Suprapubic skin (tissue), 4 donors: ENCODE data around the gene KCNG3. TPM values are rescaled to one million over a fixed set of nuclear protein-coding genes. Genes with fewer than 3 reads are reported as not detected.

Source experiments
- DNase-seq, 2 donors: peaks; one replicate each; pipeline ENCODE4 v3.0.0-alpha.2; 2019; ENCODE audit warnings: low spot score in 2 of 2
- H3K27ac ChIP-seq: fragments of 200-600 bp; sonication (generic); one replicate; pipeline ENCODE4 v1.5.1; 2019
- H3K27me3 ChIP-seq: fragments of 200-600 bp; sonication (generic); one replicate; pipeline ENCODE4 v1.5.1; 2019
- H3K36me3 ChIP-seq: fragments of 200-600 bp; sonication (generic); one replicate; pipeline ENCODE4 v1.5.1; 2019
- H3K4me1 ChIP-seq: fragments of 200-600 bp; sonication (generic); one replicate; pipeline ENCODE4 v1.5.1; 2019
- H3K4me3 ChIP-seq: fragments of 200-600 bp; sonication (generic); one replicate; pipeline ENCODE4 v1.5.1; 2019; ENCODE audit warnings: mild to moderate bottlenecking
- H3K9me3 ChIP-seq: fragments of 200-600 bp; sonication (generic); one replicate; pipeline ENCODE4 v1.5.1; 2019
- EP300 ChIP-seq: sonication (generic); formaldehyde crosslinking; IDR thresholded peaks from one replicate; pipeline ENCODE4 v1.6.1; 2017; ENCODE audit warnings: antibody characterized with exemption
- POLR2A ChIP-seq, 2 donors: fragments of 450-650 bp; IDR thresholded peaks; one replicate each; pipeline ENCODE4 v1.6.1; 2017; ENCODE audit warnings: antibody characterized with exemption in 2 of 2, mild to moderate bottlenecking in 2 of 2, moderate library complexity in 2 of 2
- POLR2AphosphoS5 ChIP-seq, 3 donors: sonication (generic); formaldehyde crosslinking; IDR thresholded peaks; one replicate each; pipeline ENCODE4 v1.6.1; 2017; ENCODE audit warnings: antibody characterized with exemption in 3 of 3
- WGBS: methylation state at CpG from one replicate; pipeline ENCODE4 v1.1.5; 2018; 5-methylcytosine and 5-hydroxymethylcytosine counted together
- total RNA-seq, 4 donors: library from RNA; depleted of rRNA; stranded (reverse); fragments of >200 nt; gene quantifications; one replicate each; pipeline ENCODE4 v1.1.0, GENCODE V29; 2016
- TF ChIP-seq, protein P1 (sequence below), 2 donors: fragments of 200-600 bp in 1 of 2; fragments of 450-650 bp in 1 of 2; sonication (generic) in 1 of 2; IDR thresholded peaks; one replicate each; pipeline ENCODE4 v1.5.1; 2016 to 2019; ENCODE audit warnings: antibody characterized with exemption in 2 of 2, mild to moderate bottlenecking in 1 of 2, moderate library complexity in 1 of 2

KCNG3 gene
- total RNA-seq, 4 donors from 2014 or later = 0.59 to 1.6 (median 1.1) TPM

DNA sequence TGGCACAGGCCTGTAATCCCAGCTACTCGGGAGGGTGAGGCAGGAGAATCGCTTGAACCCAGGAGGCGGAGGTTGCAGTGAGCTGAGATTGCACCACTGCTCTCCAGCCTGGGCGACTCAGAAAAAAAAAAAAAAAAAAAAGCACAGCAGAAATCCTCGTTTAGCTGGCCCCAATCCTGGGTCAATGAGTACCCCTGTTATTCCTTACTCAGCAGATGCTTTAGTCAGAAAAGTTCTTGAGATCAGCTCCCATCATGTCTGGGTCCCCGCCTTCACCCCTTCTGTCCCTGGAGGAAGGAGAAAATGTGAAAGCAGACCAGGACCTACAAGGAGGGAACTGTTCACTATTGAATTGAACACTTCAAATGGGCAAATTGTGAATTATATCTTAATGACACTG lies 16.4 kb upstream of the KCNG3 start:
- Histone ChIP-seq H3K4me1 (no peaks in the 10 kb centered on the region), H3K9me3 (no peaks in the 10 kb centered on the region), H3K27ac (no peak overlapping the region), H3K27me3 (no peaks in the 10 kb centered on the region), H3K36me3 (no peaks in the 10 kb centered on the region), H3K4me3 (no peak overlapping the region)
- TF ChIP-seq, protein P1, sequence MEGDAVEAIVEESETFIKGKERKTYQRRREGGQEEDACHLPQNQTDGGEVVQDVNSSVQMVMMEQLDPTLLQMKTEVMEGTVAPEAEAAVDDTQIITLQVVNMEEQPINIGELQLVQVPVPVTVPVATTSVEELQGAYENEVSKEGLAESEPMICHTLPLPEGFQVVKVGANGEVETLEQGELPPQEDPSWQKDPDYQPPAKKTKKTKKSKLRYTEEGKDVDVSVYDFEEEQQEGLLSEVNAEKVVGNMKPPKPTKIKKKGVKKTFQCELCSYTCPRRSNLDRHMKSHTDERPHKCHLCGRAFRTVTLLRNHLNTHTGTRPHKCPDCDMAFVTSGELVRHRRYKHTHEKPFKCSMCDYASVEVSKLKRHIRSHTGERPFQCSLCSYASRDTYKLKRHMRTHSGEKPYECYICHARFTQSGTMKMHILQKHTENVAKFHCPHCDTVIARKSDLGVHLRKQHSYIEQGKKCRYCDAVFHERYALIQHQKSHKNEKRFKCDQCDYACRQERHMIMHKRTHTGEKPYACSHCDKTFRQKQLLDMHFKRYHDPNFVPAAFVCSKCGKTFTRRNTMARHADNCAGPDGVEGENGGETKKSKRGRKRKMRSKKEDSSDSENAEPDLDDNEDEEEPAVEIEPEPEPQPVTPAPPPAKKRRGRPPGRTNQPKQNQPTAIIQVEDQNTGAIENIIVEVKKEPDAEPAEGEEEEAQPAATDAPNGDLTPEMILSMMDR (IDR thresholded peaks at IDR 0.05) = no peak
- TF ChIP-seq POLR2AphosphoS5 (IDR thresholded peaks at IDR 0.05) = no peak
- no peak for TF ChIP-seq EP300
- TF ChIP-seq POLR2A (IDR thresholded peaks at IDR 0.05) = no peak
- DNase-seq = no peak
- 68% methylated on average over 6 of the region's 6 CpGs for whole genome bisulfite sequencing

DNA sequence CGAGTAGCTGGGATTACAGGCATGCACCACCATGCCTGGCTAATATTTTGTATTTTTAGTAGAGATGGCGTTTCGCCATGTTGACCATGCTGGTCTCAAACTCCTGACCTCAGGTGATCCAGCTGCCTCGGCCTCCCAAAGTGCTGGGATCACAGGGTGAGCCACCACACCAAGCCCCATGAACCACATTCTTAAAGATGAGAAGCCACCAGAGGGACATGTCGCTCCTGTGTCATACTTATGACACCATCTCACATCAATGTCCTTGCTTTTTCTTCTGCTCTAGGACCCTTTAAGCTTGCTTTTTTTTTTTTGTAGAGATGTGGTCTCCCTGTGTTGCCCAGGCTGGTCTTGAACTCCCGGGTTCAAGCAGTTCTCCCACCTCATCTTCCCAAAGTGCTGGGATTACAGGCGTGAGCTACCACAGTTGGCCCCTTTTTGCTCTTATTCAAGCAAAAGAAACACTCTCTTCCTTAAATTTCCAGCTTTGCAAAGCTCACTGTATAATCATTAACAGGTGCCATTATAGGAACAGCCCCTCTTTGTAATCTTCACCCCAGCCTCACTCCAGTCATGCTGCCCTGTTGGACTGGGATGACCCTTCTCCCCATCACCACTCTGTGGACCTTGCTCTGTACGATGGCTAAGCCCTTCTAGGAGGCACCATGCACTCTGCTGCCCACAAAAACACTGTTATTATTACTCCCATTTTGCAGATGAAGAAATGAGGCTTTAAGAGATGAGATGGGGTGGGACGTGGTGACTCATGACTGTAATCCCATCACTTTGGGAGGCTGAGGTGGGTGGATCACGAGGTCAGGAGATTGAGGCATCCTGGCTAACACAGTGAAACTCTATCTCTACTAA lies 10.8 kb upstream of the KCNG3 start:
- H3K4me3 ChIP-seq = no peak overlapping the region
- no peaks in the 10 kb centered on the region for H3K4me1 ChIP-seq
- H3K9me3 ChIP-seq = no peaks in the 10 kb centered on the region
- TF ChIP-seq POLR2A (IDR thresholded peaks at IDR 0.05) = no peak
- no peak for TF ChIP-seq EP300
- TF ChIP-seq, protein P1 (IDR thresholded peaks at IDR 0.05) = no peak
- no peak for TF ChIP-seq POLR2AphosphoS5 (IDR thresholded peaks at IDR 0.05)
- DNase-seq = no peak
- H3K27me3 ChIP-seq = no peaks in the 10 kb centered on the region
- H3K27ac ChIP-seq = no peak overlapping the region
- H3K36me3 ChIP-seq = no peaks in the 10 kb centered on the region
- 94% methylated on average over 10 of the region's 10 CpGs for WGBS

DNA sequence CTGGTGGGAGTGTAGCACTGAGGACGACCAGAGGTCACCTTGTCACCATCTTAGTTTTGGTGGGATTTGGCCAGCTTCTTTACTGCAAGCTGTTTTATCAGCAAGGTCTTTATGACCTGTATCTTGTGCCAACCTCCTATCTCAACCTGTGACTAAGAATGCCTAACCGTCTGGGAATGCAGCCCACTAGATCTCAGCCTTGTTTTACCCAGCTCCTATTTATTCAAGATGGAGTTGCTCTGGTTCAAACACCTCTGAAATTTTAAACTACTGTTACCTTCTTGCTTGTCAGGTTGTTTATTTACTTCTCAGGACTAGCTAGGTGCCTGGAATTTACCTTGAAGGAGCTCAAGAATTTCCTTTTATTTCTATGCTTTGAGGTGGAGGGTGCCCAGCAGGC lies 9.5 kb upstream of the KCNG3 start:
- no peak overlapping the region for H3K4me3 ChIP-seq
- DNase-seq = no peak
- TF ChIP-seq POLR2A (IDR thresholded peaks at IDR 0.05) (no peak), EP300 (no peak), POLR2AphosphoS5 (IDR thresholded peaks at IDR 0.05) (no peak)
- TF ChIP-seq, protein P1 (IDR thresholded peaks at IDR 0.05) = no peak
- H3K27me3 ChIP-seq = no peaks in the 10 kb centered on the region
- no peak overlapping the region for H3K27ac ChIP-seq
- no peaks in the 10 kb centered on the region for H3K9me3 ChIP-seq
- 86% methylated on average over 2 of the region's 2 CpGs for WGBS
- H3K36me3 ChIP-seq = no peaks in the 10 kb centered on the region
- no peaks in the 10 kb centered on the region for H3K4me1 ChIP-seq

DNA sequence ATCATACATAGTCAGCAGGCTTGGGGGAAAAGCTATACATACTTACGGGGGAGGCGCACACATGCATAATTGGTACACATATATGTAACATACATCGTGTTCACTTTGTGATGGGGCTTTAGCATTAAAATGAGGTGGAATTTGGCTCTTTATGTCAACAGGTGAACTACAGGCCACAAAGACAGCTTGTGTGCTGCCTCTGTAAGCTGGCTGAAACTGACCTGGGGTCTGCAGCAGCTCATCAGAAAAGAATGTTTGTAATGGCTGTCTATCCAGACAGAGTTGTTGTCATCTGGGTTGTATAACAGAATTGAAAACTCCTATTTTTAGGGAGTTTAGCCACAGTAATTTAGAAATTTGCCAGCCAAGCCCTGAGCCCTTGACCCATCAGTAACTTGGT lies 4.7 kb upstream of the KCNG3 start:
- H3K27ac ChIP-seq = no peak overlapping the region
- no peaks in the 10 kb centered on the region for H3K36me3 ChIP-seq
- DNase-seq = no peak
- H3K9me3 ChIP-seq = no peaks in the 10 kb centered on the region
- H3K4me1 ChIP-seq = peaks cover 12% of the 10 kb centered on the region
- peaks cover 2% of the 10 kb centered on the region for H3K27me3 ChIP-seq
- WGBS = 91% methylated on average over 3 of the region's 3 CpGs
- no peak overlapping the region for H3K4me3 ChIP-seq
- TF ChIP-seq EP300 = no peak
- no peak for TF ChIP-seq POLR2AphosphoS5 (IDR thresholded peaks at IDR 0.05)
- no peak for TF ChIP-seq POLR2A (IDR thresholded peaks at IDR 0.05)

DNA sequence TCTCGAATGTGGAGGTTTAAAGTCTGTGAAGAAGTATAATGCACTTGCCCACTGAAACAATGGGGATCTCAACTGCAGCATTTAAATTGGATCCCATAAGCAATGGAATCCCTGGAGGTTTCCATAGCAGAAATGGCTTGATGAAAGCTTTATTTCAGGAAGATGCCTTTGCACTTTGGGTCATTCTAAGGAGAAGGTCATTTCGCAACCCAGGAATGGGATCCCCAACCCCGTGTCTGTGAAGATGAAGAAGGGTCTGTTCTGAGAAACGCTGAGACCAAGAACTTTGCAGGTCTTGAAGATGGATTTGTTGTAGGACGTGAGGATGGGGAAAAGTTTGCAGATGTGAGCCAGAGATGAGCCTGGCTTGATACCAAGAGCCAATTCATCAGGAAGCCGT lies 1.8 kb upstream of the KCNG3 start:
- peaks cover 12% of the 10 kb centered on the region for H3K27me3 ChIP-seq
- H3K36me3 ChIP-seq = no peaks in the 10 kb centered on the region
- 54% methylated on average over 6 of the region's 6 CpGs for WGBS
- no peak overlapping the region for H3K27ac ChIP-seq
- DNase-seq = no peak
- H3K9me3 ChIP-seq = no peaks in the 10 kb centered on the region
- peaks cover 20% of the 10 kb centered on the region for H3K4me1 ChIP-seq
- H3K4me3 ChIP-seq = no peak overlapping the region
- no peak for TF ChIP-seq POLR2A (IDR thresholded peaks at IDR 0.05)
- no peak for TF ChIP-seq POLR2AphosphoS5 (IDR thresholded peaks at IDR 0.05)
- TF ChIP-seq EP300 = no peak
- TF ChIP-seq, protein P1 (IDR thresholded peaks at IDR 0.05) = no peak
